ENCODE measurements around the gene PSIP1. TPM values are rescaled to one million over a fixed set of nuclear protein-coding genes. Genes with fewer than 3 reads are reported as not detected.

The PSIP1 gene
- total RNA-seq, 1 experiment from 2014 or later, result 57.8 TPM

- no peaks in the 10 kb centered on the region for H3K4me1 Mint-ChIP-seq (ENCODE audit: insufficient read depth, unreplicated experiment)
- POLR2A ChIA-PET, result interaction anchor here (0.9 kb wide), 1 partner anchor 13 kb away, joined by 5 read pairs; no protein-coding TSS in a partner anchor
- H3K36me3 Mint-ChIP-seq (ENCODE audit: insufficient read depth, unreplicated experiment), result no peaks in the 10 kb centered on the region
- BruUV-seq (replicated peaks), result no TSS peak
- H3K27me3 Mint-ChIP-seq (ENCODE audit: insufficient read depth, unreplicated experiment), result no peaks in the 10 kb centered on the region
- H3K27ac Mint-ChIP-seq (ENCODE audit: low read depth, unreplicated experiment), result no peak overlapping the region
- no peak for DNase-seq (ENCODE audit: unreplicated experiment)
- TF ChIP-seq CTCF (IDR thresholded peaks at IDR 0.05; ENCODE audit: unreplicated experiment), result no peak
- intact Hi-C loops (cut with micrococcal nuclease), result no loop called here
- H3K4me3 Mint-ChIP-seq (ENCODE audit: unreplicated experiment), result no peak overlapping the region
- no peaks in the 10 kb centered on the region for H3K9me3 Mint-ChIP-seq (ENCODE audit: unreplicated experiment)
- CTCF ChIA-PET, result no interaction called here
These were observed 14.2 kb upstream of the PSIP1 start for GRCh38 chr9:15524845-15525455.

GRCh38 chr9:15522130-15522755 is 11.5 kb upstream of the PSIP1 start:
- no peaks in the 10 kb centered on the region for H3K36me3 Mint-ChIP-seq (ENCODE audit: insufficient read depth, unreplicated experiment)

GRCh38 chr9:15521254-15521653 is 10.5 kb upstream of the PSIP1 start:
- H3K36me3 Mint-ChIP-seq (ENCODE audit: insufficient read depth, unreplicated experiment), result no peaks in the 10 kb centered on the region
- H3K27ac Mint-ChIP-seq (ENCODE audit: low read depth, unreplicated experiment), result no peak overlapping the region
- intact Hi-C loops (cut with micrococcal nuclease), result no loop called here
- no peaks in the 10 kb centered on the region for H3K9me3 Mint-ChIP-seq (ENCODE audit: unreplicated experiment)
- DNase-seq (ENCODE audit: unreplicated experiment), result no peak
- no TSS peak for BruUV-seq (replicated peaks)
- no peak overlapping the region for H3K4me3 Mint-ChIP-seq (ENCODE audit: unreplicated experiment)
- POLR2A ChIA-PET, result interaction anchor here (1.2 kb wide), 1 partner anchor 10 kb away, joined by 5 read pairs; the partner anchor contains the start of gene PSIP1
- H3K27me3 Mint-ChIP-seq (ENCODE audit: insufficient read depth, unreplicated experiment), result no peaks in the 10 kb centered on the region
- TF ChIP-seq CTCF (IDR thresholded peaks at IDR 0.05; ENCODE audit: unreplicated experiment), result no peak
- H3K4me1 Mint-ChIP-seq (ENCODE audit: insufficient read depth, unreplicated experiment), result no peaks in the 10 kb centered on the region
- CTCF ChIA-PET, result no interaction called here

More at GRCh38 chr9:15522130-15522755, 11.5 kb upstream of the PSIP1 start:
- BruUV-seq (replicated peaks), result no TSS peak
- ChIA-PET POLR2A (interaction anchor here (0.6 to 1.2 kb wide), 2 partner anchors 11 to 15 kb away, joined by 3 to 5 read pairs; partner anchors contain the start of gene PSIP1), CTCF (no interaction called here)
- H3K4me3 Mint-ChIP-seq (ENCODE audit: unreplicated experiment), result no peak overlapping the region
- no peak for TF ChIP-seq CTCF (IDR thresholded peaks at IDR 0.05; ENCODE audit: unreplicated experiment)
- H3K27me3 Mint-ChIP-seq (ENCODE audit: insufficient read depth, unreplicated experiment), result no peaks in the 10 kb centered on the region
- H3K9me3 Mint-ChIP-seq (ENCODE audit: unreplicated experiment), result no peaks in the 10 kb centered on the region
- H3K4me1 Mint-ChIP-seq (ENCODE audit: insufficient read depth, unreplicated experiment), result no peaks in the 10 kb centered on the region
- DNase-seq (ENCODE audit: unreplicated experiment), result no peak
- intact Hi-C loops (cut with micrococcal nuclease), result no loop called here
- H3K27ac Mint-ChIP-seq (ENCODE audit: low read depth, unreplicated experiment), result no peak overlapping the region

- DNase-seq (ENCODE audit: unreplicated experiment), result no peak
- H3K27ac Mint-ChIP-seq (ENCODE audit: low read depth, unreplicated experiment), result no peak overlapping the region
- ChIA-PET POLR2A (interaction anchor here (0.8 to 1.0 kb wide), 2 partner anchors 8 to 33 kb away, joined by 5 to 6 read pairs; partner anchors contain the start of gene CCDC171), CTCF (no interaction called here)
- no TSS peak for BruUV-seq (replicated peaks)
- H3K9me3 Mint-ChIP-seq (ENCODE audit: unreplicated experiment), result no peaks in the 10 kb centered on the region
- H3K27me3 Mint-ChIP-seq (ENCODE audit: insufficient read depth, unreplicated experiment), result no peaks in the 10 kb centered on the region
- no peaks in the 10 kb centered on the region for H3K4me1 Mint-ChIP-seq (ENCODE audit: insufficient read depth, unreplicated experiment)
- intact Hi-C loops (cut with micrococcal nuclease), result no loop called here
- H3K36me3 Mint-ChIP-seq (ENCODE audit: insufficient read depth, unreplicated experiment), result no peaks in the 10 kb centered on the region
- H3K4me3 Mint-ChIP-seq (ENCODE audit: unreplicated experiment), result no peak overlapping the region
- no peak for TF ChIP-seq CTCF (IDR thresholded peaks at IDR 0.05; ENCODE audit: unreplicated experiment)
These were observed 9.1 kb upstream of the PSIP1 start for GRCh38 chr9:15519831-15520230.
